Adipocyte (in vitro differentiated cells): ENCODE measurements around the gene PDAP1.

Source experiments
- DNase-seq: peaks from one replicate; pipeline ENCODE4 v3.0.0-alpha.2; 2015; ENCODE audit warnings: low read depth
- H3K27me3 ChIP-seq: replicated peaks from 2 replicates; pipeline ENCODE4 v1.7.0; 2013; ENCODE audit warnings: mild to moderate bottlenecking, low read length, moderate library complexity; ENCODE audit not compliant: control insufficient read depth, insufficient read depth
- H3K36me3 ChIP-seq: 2 replicates; pipeline ENCODE4 v1.7.0; 2013; ENCODE audit warnings: low read length, mild to moderate bottlenecking, moderate library complexity; ENCODE audit not compliant: control insufficient read depth, insufficient read depth, severe bottlenecking
- H3K4me1 ChIP-seq: 2 replicates; pipeline ENCODE4 v1.7.0; 2013; ENCODE audit warnings: mild to moderate bottlenecking, low read length, moderate library complexity; ENCODE audit not compliant: control insufficient read depth, insufficient read depth
- H3K4me3 ChIP-seq: 2 replicates; pipeline ENCODE4 v1.7.0; 2013; ENCODE audit warnings: mild to moderate bottlenecking, low read length, moderate library complexity
- H3K9ac ChIP-seq: 2 replicates; pipeline ENCODE4 v1.7.0; 2013; ENCODE audit warnings: mild to moderate bottlenecking, low read length, moderate library complexity
- H3K9me3 ChIP-seq: 2 replicates; pipeline ENCODE4 v1.7.0; 2013; ENCODE audit warnings: mild to moderate bottlenecking, low read length, moderate library complexity; ENCODE audit not compliant: control insufficient read depth

The PDAP1 gene

GRCh38 chr7:99404977-99405320 lies 3.4 kb downstream of the PDAP1 start:
- Histone ChIP-seq H3K9me3 (no peaks in the 10 kb centered on the region), H3K9ac (peak overlapping the region; percentile 41), H3K27me3 (no peaks in the 10 kb centered on the region), H3K36me3 (peaks cover 35% of the 10 kb centered on the region), H3K4me1 (peaks cover 35% of the 10 kb centered on the region), H3K4me3 (no peak overlapping the region)
- DNase-seq = no peak

- Histone ChIP-seq H3K4me3 (no peak overlapping the region), H3K36me3 (peaks cover 41% of the 10 kb centered on the region), H3K4me1 (peaks cover 32% of the 10 kb centered on the region), H3K27me3 (no peaks in the 10 kb centered on the region), H3K9ac (peak overlapping the region; percentile 41), H3K9me3 (no peaks in the 10 kb centered on the region)
- no peak for DNase-seq
These were observed 4.0 kb downstream of the PDAP1 start for GRCh38 chr7:99404235-99404976.

GRCh38 chr7:99403764-99404163 lies 4.6 kb downstream of the PDAP1 start:
- Histone ChIP-seq H3K27me3 (no peaks in the 10 kb centered on the region), H3K36me3 (peaks cover 47% of the 10 kb centered on the region)

GRCh38 chr7:99402854-99403253 lies 5.5 kb downstream of the PDAP1 start:
- H3K4me1 ChIP-seq = peaks cover 32% of the 10 kb centered on the region
- H3K36me3 ChIP-seq = peaks cover 55% of the 10 kb centered on the region
- H3K9me3 ChIP-seq = no peaks in the 10 kb centered on the region
- H3K27me3 ChIP-seq = no peaks in the 10 kb centered on the region
- no peak overlapping the region for H3K9ac ChIP-seq
- no peak overlapping the region for H3K4me3 ChIP-seq
- DNase-seq = no peak

More at GRCh38 chr7:99403764-99404163, 4.6 kb downstream of the PDAP1 start:
- peaks cover 32% of the 10 kb centered on the region for H3K4me1 ChIP-seq
- H3K4me3 ChIP-seq = no peak overlapping the region
- no peak overlapping the region for H3K9ac ChIP-seq
- DNase-seq = no peak
- H3K9me3 ChIP-seq = no peaks in the 10 kb centered on the region

- Histone ChIP-seq H3K36me3 (peaks cover 85% of the 10 kb centered on the region), H3K4me3 (no peak overlapping the region), H3K27me3 (no peaks in the 10 kb centered on the region), H3K9me3 (no peaks in the 10 kb centered on the region), H3K4me1 (peaks cover 7% of the 10 kb centered on the region), H3K9ac (no peak overlapping the region)
- DNase-seq = no peak
These were observed 8.8 kb downstream of the PDAP1 start for GRCh38 chr7:99399597-99399996.

- no peak overlapping the region for H3K4me3 ChIP-seq
- H3K9ac ChIP-seq = peak overlapping the region; percentile 5
- no peaks in the 10 kb centered on the region for H3K27me3 ChIP-seq
- H3K9me3 ChIP-seq = no peaks in the 10 kb centered on the region
- H3K4me1 ChIP-seq = peaks cover under 1% of the 10 kb centered on the region
- no peak for DNase-seq
- H3K36me3 ChIP-seq = peaks cover 89% of the 10 kb centered on the region
These were observed 9.4 kb downstream of the PDAP1 start for GRCh38 chr7:99398891-99399445.

- Histone ChIP-seq H3K27me3 (no peaks in the 10 kb centered on the region), H3K9me3 (no peaks in the 10 kb centered on the region), H3K4me1 (no peaks in the 10 kb centered on the region), H3K9ac (no peak overlapping the region), H3K36me3 (peaks cover 82% of the 10 kb centered on the region), H3K4me3 (no peak overlapping the region)
- DNase-seq = no peak
These were observed 11.0 kb downstream of the PDAP1 start for GRCh38 chr7:99397297-99397983.

GRCh38 chr7:99396418-99397296 lies 11.7 kb downstream of the PDAP1 start:
- Histone ChIP-seq H3K36me3 (peaks cover 85% of the 10 kb centered on the region), H3K27me3 (no peaks in the 10 kb centered on the region), H3K4me1 (no peaks in the 10 kb centered on the region), H3K9me3 (no peaks in the 10 kb centered on the region), H3K4me3 (no peak overlapping the region), H3K9ac (no peak overlapping the region)
- DNase-seq = no peak

- Histone ChIP-seq H3K9ac (no peak overlapping the region), H3K9me3 (no peaks in the 10 kb centered on the region), H3K27me3 (no peaks in the 10 kb centered on the region), H3K4me1 (no peaks in the 10 kb centered on the region), H3K4me3 (no peak overlapping the region), H3K36me3 (peaks cover 85% of the 10 kb centered on the region)
- no peak for DNase-seq
These were observed 12.6 kb downstream of the PDAP1 start for GRCh38 chr7:99395616-99396327.

- Histone ChIP-seq H3K4me1 (no peaks in the 10 kb centered on the region), H3K4me3 (no peak overlapping the region), H3K9ac (no peak overlapping the region), H3K9me3 (no peaks in the 10 kb centered on the region), H3K36me3 (peaks cover 85% of the 10 kb centered on the region), H3K27me3 (no peaks in the 10 kb centered on the region)
- DNase-seq = no peak
These were observed 14.3 kb downstream of the PDAP1 start for GRCh38 chr7:99394188-99394502.
